ENCODE measurements around the gene ABHD6.
"Not testable (repeated sequence)": the region's sequence is repeated elsewhere in the genome, so short reads cannot be mapped to it uniquely, and the experiment has no call there.

ABHD6 gene

DNA sequence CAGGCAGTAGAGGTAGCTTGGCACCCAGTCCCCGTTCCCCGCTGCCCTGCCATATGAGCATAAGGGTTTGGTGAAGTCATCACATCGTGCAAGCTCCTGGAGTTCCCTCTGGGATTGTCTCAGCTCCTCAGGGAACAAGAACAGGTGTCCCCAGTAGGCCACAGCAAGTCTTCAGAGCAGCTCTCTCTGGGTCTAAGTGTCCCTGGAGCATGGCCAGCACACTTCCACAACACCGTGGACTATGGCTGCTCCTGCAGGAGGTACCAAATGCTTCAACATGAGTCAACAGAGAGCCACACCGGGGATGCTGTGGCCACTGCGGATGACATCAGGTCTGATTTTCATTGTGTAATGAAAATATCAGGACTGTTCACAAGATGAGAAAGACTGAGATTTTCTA, 23.1 kb downstream of the ABHD6 start:
- Histone ChIP-seq H3K9me3 (ENCODE audit: control insufficient read depth, insufficient read depth, low read length) (no peaks in the 10 kb centered on the region), H3K27ac (ENCODE audit: low read depth, low read length) (no peak overlapping the region), H3K36me3 (ENCODE audit: control insufficient read depth, insufficient read depth, low read length) (no peaks in the 10 kb centered on the region), H3K9ac (ENCODE audit: low read depth, low read length) (no peak overlapping the region), H3K27me3 (ENCODE audit: control insufficient read depth, insufficient read depth, low read length) (no peaks in the 10 kb centered on the region), H3K4me1 (ENCODE audit: control insufficient read depth, insufficient read depth, low read length) (no peaks in the 10 kb centered on the region), H3K4me3 (ENCODE audit: low read depth, low read length) (no peak overlapping the region)

DNA sequence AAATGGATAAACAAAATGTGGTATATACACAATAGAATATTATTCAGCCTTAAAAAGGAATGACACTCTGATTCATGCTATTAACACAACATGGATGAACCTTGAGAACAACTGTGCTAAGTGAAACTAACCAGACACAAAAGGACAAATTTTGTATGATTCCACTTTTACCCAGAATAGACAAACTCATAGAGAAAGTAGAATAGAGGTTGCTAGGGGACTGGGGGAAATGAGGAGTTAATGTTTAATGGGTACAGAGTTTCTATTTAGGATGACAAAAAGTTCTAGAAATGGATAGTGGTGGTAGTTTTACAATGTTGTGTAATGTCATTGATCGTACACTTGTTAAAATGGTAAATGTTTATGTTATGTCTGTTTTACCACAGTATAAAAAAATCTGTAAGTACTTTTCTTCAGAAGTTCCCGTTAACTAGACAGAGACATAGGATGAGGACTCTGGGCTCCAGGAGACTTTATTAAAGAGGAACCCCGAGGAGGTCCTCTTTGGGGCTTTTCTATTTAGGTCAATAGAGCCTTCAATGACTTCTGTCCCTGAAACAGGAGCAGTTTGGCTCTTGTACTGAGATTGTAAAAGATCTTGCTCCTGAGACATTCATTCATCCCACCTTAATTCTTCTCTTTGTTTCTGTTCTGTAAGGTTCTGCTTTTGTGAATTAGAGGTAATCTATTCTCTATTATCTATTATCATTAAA, 24.5 kb downstream of the ABHD6 start:
- no peak overlapping the region for H3K27ac ChIP-seq (ENCODE audit: low read depth, low read length)
- no peaks in the 10 kb centered on the region for H3K36me3 ChIP-seq (ENCODE audit: control insufficient read depth, insufficient read depth, low read length)
- H3K4me1 ChIP-seq (ENCODE audit: control insufficient read depth, insufficient read depth, low read length), result no peaks in the 10 kb centered on the region
- no peaks in the 10 kb centered on the region for H3K27me3 ChIP-seq (ENCODE audit: control insufficient read depth, insufficient read depth, low read length)
- no peak overlapping the region for H3K4me3 ChIP-seq (ENCODE audit: low read depth, low read length)
- H3K9ac ChIP-seq (ENCODE audit: low read depth, low read length), result no peak overlapping the region
- no peaks in the 10 kb centered on the region for H3K9me3 ChIP-seq (ENCODE audit: control insufficient read depth, insufficient read depth, low read length)

DNA sequence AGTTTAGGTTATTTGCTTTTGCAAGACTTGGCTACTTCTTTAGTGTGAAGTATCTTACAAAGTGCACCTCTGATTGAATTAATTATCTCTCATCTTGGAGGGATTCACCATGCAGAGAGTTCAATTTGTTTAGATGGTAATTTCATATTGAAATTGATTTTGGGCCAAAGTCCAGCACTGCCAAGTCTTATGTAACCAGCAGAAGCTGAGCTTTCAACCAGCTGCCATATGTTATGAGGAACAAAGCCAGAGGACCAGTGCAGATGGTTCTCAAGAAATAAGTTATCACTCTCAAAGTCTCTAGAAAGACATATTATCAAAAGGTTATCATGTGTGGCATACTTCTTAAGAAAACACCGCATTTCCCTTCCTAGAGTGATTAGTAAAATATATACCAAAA, 29.0 kb downstream of the ABHD6 start:
- H3K27me3 ChIP-seq (ENCODE audit: control insufficient read depth, insufficient read depth, low read length), result no peaks in the 10 kb centered on the region
- H3K4me3 ChIP-seq (ENCODE audit: low read depth, low read length), result no peak overlapping the region
- H3K27ac ChIP-seq (ENCODE audit: low read depth, low read length), result no peak overlapping the region
- no peaks in the 10 kb centered on the region for H3K4me1 ChIP-seq (ENCODE audit: control insufficient read depth, insufficient read depth, low read length)
- no peaks in the 10 kb centered on the region for H3K9me3 ChIP-seq (ENCODE audit: control insufficient read depth, insufficient read depth, low read length)
- no peak overlapping the region for H3K9ac ChIP-seq (ENCODE audit: low read depth, low read length)
- H3K36me3 ChIP-seq (ENCODE audit: control insufficient read depth, insufficient read depth, low read length), result no peaks in the 10 kb centered on the region

DNA sequence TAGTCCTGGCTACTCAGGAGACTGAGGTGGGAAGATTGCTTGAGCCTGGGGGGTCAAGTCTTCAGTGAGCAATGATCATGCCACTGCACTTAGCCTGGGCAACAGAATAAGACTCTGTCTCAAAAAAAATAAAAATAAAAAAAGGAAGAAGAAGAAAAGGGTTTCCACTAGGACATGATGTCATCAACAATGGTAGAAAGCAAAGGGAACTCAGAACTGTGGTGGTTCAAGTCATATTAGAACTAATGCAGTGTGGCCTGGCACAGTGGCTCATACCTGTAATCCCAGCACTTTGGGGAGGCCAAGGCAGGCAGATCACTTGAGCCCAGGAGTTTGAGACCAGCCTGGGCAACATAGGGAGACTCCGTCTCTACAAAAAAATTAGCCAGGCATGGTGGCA, 30.0 kb downstream of the ABHD6 start:
- H3K36me3 ChIP-seq (ENCODE audit: control insufficient read depth, insufficient read depth, low read length); H3K9ac ChIP-seq (ENCODE audit: low read depth, low read length); H3K9me3 ChIP-seq (ENCODE audit: control insufficient read depth, insufficient read depth, low read length); H3K27me3 ChIP-seq (ENCODE audit: control insufficient read depth, insufficient read depth, low read length); H3K27ac ChIP-seq (ENCODE audit: low read depth, low read length); H3K4me1 ChIP-seq (ENCODE audit: control insufficient read depth, insufficient read depth, low read length); H3K4me3 ChIP-seq (ENCODE audit: low read depth, low read length): not testable (repeated sequence)

DNA sequence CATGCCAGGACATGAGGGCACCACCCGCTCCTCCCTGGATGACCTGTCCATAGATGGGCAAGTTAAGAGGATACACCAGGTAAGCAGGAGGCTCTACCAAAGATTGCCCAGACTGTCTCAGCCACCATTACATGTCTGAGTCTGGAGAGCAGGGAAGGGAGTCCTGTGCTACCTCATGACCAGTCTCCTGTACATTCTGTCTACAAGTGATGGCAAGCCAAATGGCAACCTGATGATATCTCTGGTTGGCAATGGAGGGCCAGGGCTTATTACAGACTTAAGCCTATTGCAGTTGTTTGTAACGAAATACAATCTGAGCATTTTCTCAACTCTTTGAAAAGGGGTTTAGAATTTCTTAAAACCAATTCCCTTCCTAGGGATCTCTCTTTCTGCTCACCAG, 31.8 kb downstream of the ABHD6 start:
- no peak overlapping the region for H3K9ac ChIP-seq (ENCODE audit: low read depth, low read length)
- H3K4me3 ChIP-seq (ENCODE audit: low read depth, low read length), result no peak overlapping the region
- no peaks in the 10 kb centered on the region for H3K4me1 ChIP-seq (ENCODE audit: control insufficient read depth, insufficient read depth, low read length)
- H3K27me3 ChIP-seq (ENCODE audit: control insufficient read depth, insufficient read depth, low read length), result no peaks in the 10 kb centered on the region
- no peaks in the 10 kb centered on the region for H3K9me3 ChIP-seq (ENCODE audit: control insufficient read depth, insufficient read depth, low read length)
- H3K27ac ChIP-seq (ENCODE audit: low read depth, low read length), result no peak overlapping the region
- no peaks in the 10 kb centered on the region for H3K36me3 ChIP-seq (ENCODE audit: control insufficient read depth, insufficient read depth, low read length)

DNA sequence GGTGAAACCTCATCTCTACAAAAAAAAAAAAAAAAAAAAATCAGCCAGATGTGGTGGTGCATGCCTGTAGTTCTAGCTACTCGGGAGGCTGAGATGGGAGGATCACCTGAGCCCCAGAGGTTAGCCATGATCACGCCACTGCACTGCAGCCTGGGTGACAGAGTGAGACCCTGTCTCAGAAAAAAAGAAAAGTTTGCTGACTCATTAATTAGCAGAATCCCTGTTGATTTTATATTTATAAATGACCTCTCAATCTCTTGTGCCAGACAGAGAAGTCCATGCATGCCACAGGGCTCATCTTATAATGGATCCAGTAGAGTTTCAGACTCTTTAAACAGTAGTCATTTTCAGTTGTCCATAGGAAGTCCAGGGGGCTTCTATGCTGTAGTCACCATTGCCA, 32.9 kb downstream of the ABHD6 start:
- Histone ChIP-seq H3K9ac (ENCODE audit: low read depth, low read length) (no peak overlapping the region), H3K27ac (ENCODE audit: low read depth, low read length) (no peak overlapping the region), H3K4me1 (ENCODE audit: control insufficient read depth, insufficient read depth, low read length) (no peaks in the 10 kb centered on the region), H3K9me3 (ENCODE audit: control insufficient read depth, insufficient read depth, low read length) (no peaks in the 10 kb centered on the region), H3K4me3 (ENCODE audit: low read depth, low read length) (no peak overlapping the region), H3K36me3 (ENCODE audit: control insufficient read depth, insufficient read depth, low read length) (no peaks in the 10 kb centered on the region), H3K27me3 (ENCODE audit: control insufficient read depth, insufficient read depth, low read length) (no peaks in the 10 kb centered on the region)

DNA sequence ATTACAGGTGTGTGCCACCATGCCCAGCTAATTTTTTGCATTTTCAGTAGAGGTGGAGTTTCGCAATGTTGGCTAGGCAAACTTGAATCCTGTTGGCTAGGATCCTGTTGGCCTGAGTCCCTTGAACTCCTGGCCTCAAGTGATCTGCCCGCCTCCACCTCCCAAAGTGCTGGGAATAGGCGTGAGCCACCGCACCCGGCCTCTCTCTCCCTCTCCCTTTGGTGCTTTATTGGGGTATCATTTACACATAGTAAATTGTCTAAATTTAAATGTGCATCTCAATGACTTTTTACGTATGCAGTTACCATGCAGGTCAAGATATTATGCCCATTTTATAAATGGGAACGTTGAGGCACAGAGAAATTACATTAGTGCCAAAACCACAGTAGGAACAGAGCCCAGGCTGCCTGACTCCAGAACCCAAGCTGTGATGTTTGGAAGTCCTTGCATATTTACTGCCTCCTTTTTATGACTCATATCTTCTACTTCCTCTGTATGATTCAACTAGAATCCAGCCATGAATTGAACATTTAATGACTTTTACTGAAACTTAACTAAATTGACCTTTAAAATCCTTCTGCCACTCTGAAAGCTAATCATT, 34.4 kb downstream of the ABHD6 start:
- no peaks in the 10 kb centered on the region for H3K9me3 ChIP-seq (ENCODE audit: control insufficient read depth, insufficient read depth, low read length)
- no peaks in the 10 kb centered on the region for H3K36me3 ChIP-seq (ENCODE audit: control insufficient read depth, insufficient read depth, low read length)
- no peak overlapping the region for H3K27ac ChIP-seq (ENCODE audit: low read depth, low read length)
- H3K9ac ChIP-seq (ENCODE audit: low read depth, low read length), result no peak overlapping the region
- no peaks in the 10 kb centered on the region for H3K4me1 ChIP-seq (ENCODE audit: control insufficient read depth, insufficient read depth, low read length)
- no peak overlapping the region for H3K4me3 ChIP-seq (ENCODE audit: low read depth, low read length)
- H3K27me3 ChIP-seq (ENCODE audit: control insufficient read depth, insufficient read depth, low read length), result no peaks in the 10 kb centered on the region

DNA sequence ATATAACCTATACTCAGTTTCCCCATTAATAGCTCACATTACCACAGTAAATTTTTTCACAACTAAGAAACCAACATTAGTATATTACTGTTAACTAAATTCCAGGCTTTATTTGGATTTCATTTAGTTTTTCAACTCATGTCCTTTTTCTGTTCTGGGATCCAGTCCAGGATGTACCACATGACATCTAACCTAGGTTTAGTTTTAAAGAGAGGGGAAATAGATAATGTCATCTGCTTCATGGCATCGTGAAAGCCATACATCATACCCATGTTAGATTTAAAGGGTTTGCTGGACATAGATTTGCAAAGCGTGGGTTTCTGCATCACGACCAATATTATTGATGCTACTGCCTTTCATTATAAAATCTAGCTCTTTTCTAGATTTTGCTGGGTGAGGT, 35.3 kb downstream of the ABHD6 start:
- no peaks in the 10 kb centered on the region for H3K36me3 ChIP-seq (ENCODE audit: control insufficient read depth, insufficient read depth, low read length)
- H3K9me3 ChIP-seq (ENCODE audit: control insufficient read depth, insufficient read depth, low read length), result no peaks in the 10 kb centered on the region
- no peak overlapping the region for H3K4me3 ChIP-seq (ENCODE audit: low read depth, low read length)
- no peak overlapping the region for H3K9ac ChIP-seq (ENCODE audit: low read depth, low read length)
- no peak overlapping the region for H3K27ac ChIP-seq (ENCODE audit: low read depth, low read length)
- H3K4me1 ChIP-seq (ENCODE audit: control insufficient read depth, insufficient read depth, low read length), result no peaks in the 10 kb centered on the region
- H3K27me3 ChIP-seq (ENCODE audit: control insufficient read depth, insufficient read depth, low read length), result no peaks in the 10 kb centered on the region

DNA sequence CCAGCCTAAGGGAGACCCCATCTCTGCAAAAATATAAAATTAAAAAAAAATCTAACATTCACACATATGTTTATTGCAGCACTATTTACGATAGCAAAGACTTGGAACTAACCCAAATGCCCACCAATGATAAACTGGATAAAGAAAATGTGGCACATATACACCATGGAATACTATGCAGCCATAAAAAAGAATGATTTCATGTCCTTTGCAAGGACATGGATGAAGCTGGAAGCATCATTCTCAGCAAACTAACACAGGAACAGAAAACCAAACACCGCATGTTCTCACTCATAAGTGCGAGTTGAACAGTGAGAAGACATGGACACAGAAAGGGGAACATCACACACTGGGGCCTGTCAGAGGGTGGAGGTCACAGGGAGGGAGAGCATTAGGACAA, 35.8 kb downstream of the ABHD6 start:
- H3K9me3 ChIP-seq (ENCODE audit: control insufficient read depth, insufficient read depth, low read length); H3K27ac ChIP-seq (ENCODE audit: low read depth, low read length); H3K36me3 ChIP-seq (ENCODE audit: control insufficient read depth, insufficient read depth, low read length); H3K4me3 ChIP-seq (ENCODE audit: low read depth, low read length); H3K27me3 ChIP-seq (ENCODE audit: control insufficient read depth, insufficient read depth, low read length); H3K9ac ChIP-seq (ENCODE audit: low read depth, low read length); H3K4me1 ChIP-seq (ENCODE audit: control insufficient read depth, insufficient read depth, low read length): not testable (repeated sequence)

DNA sequence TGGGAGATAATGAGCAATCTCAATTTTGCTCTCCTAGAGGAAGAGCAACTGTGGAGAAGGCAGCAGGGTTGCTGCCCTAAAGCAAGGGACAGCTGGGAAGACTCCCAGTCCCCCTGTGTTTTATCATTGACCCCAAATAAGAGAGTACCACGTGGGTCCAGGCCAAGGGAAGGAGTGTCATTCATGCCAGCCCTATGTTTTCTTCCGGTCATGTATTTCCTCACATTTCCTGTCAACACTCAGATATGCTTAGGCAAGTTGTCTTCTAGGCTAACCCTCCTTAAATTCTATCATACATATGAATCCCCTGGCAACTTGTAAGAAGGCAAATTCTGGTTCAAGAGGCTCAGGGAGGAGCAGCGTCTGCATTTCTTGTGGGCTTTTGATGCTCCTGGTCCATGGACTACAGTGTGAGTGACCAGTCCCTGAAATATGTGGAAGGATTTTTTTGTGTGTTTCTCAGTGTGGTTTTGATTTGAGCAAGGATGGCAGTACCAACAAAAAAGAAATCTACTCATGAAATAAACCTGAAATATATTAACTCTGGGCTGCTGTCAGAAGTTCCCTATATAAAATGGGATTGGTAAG, 36.5 kb downstream of the ABHD6 start:
- Histone ChIP-seq H3K9ac (ENCODE audit: low read depth, low read length) (no peak overlapping the region), H3K27me3 (ENCODE audit: control insufficient read depth, insufficient read depth, low read length) (no peaks in the 10 kb centered on the region), H3K4me3 (ENCODE audit: low read depth, low read length) (no peak overlapping the region), H3K36me3 (ENCODE audit: control insufficient read depth, insufficient read depth, low read length) (no peaks in the 10 kb centered on the region), H3K9me3 (ENCODE audit: control insufficient read depth, insufficient read depth, low read length) (no peaks in the 10 kb centered on the region), H3K4me1 (ENCODE audit: control insufficient read depth, insufficient read depth, low read length) (no peaks in the 10 kb centered on the region), H3K27ac (ENCODE audit: low read depth, low read length) (no peak overlapping the region)

DNA sequence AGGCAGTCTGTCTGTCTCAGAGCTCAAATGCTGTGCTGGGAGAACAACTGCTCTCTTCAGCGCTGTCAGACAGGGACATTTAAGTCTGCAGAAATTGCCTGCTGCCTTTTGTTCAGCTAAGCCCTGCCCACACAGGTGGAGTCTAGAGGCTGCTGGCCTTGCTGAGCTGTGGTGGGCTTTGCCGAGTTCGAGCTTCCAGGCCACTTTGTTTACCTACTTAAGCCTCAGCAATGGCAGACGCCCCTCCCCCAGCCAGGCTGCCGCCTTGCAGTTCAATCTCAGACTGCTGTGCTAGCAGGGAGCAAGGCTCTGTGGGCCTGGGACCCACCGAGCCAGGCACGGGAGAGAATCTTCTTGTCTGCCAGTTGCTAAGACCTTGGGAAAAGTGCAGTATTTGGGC, 43.5 kb downstream of the ABHD6 start:
- no peak overlapping the region for H3K27ac ChIP-seq (ENCODE audit: low read depth, low read length)
- no peak overlapping the region for H3K4me3 ChIP-seq (ENCODE audit: low read depth, low read length)
- no peaks in the 10 kb centered on the region for H3K9me3 ChIP-seq (ENCODE audit: control insufficient read depth, insufficient read depth, low read length)
- no peaks in the 10 kb centered on the region for H3K36me3 ChIP-seq (ENCODE audit: control insufficient read depth, insufficient read depth, low read length)
- no peaks in the 10 kb centered on the region for H3K27me3 ChIP-seq (ENCODE audit: control insufficient read depth, insufficient read depth, low read length)
- H3K9ac ChIP-seq (ENCODE audit: low read depth, low read length), result no peak overlapping the region
- no peaks in the 10 kb centered on the region for H3K4me1 ChIP-seq (ENCODE audit: control insufficient read depth, insufficient read depth, low read length)

Data from HUES48 (cell line).